HCT116 (cell line): Measurements from ENCODE around the gene FBXL4.

ENCODE experiments used
- EGR1 ChIP-seq: IDR thresholded peaks from 2 replicates; pipeline ENCODE4 v1.6.1; 2012; ENCODE audit warnings: low read depth
- ELF1 ChIP-seq: IDR thresholded peaks from 2 replicates; pipeline ENCODE4 v1.6.1; 2012; ENCODE audit warnings: low read depth, borderline replicate concordance
- EZH2phosphoT487 ChIP-seq: fragments of 200-600 bp; IDR thresholded peaks from 2 replicates; pipeline ENCODE4 v1.6.1; 2018; ENCODE audit warnings: antibody characterized with exemption, borderline replicate concordance
- FOSL1 ChIP-seq: IDR thresholded peaks from 2 replicates; pipeline ENCODE4 v1.6.1; 2012; ENCODE audit warnings: low read depth
- JUND ChIP-seq: IDR thresholded peaks from 2 replicates; pipeline ENCODE4 v1.6.1; 2012
- POLR2A ChIP-seq: IDR thresholded peaks from 2 replicates; pipeline ENCODE4 v1.7.0; 2011; ENCODE audit warnings: borderline replicate concordance; ENCODE audit not compliant: insufficient read depth, insufficient read length; ENCODE audit errors: extremely low read depth
- TF ChIP-seq, protein P1 (sequence below), 3 experiments: fragments of 200-600 bp in 1 of 3; sonication (generic) in 1 of 3; IDR thresholded peaks in 2 of 3; conservative IDR thresholded peaks in 1 of 3; 2 replicates each; pipeline ENCODE4 v1.5.1; 2012 to 2017; ENCODE audit warnings: low read depth in 2 of 3, low read length in 2 of 3, antibody characterized with exemption in 1 of 3, borderline replicate concordance in 1 of 3, control low read depth in 1 of 3, mild to moderate bottlenecking in 1 of 3, mixed read lengths in 1 of 3, mixed run types in 1 of 3, moderate library complexity in 1 of 3; ENCODE audit not compliant: insufficient read depth in 1 of 3

- no peak for TF ChIP-seq FOSL1
- no peak for TF ChIP-seq EGR1
- TF ChIP-seq POLR2A: no peak
- TF ChIP-seq, protein P1, sequence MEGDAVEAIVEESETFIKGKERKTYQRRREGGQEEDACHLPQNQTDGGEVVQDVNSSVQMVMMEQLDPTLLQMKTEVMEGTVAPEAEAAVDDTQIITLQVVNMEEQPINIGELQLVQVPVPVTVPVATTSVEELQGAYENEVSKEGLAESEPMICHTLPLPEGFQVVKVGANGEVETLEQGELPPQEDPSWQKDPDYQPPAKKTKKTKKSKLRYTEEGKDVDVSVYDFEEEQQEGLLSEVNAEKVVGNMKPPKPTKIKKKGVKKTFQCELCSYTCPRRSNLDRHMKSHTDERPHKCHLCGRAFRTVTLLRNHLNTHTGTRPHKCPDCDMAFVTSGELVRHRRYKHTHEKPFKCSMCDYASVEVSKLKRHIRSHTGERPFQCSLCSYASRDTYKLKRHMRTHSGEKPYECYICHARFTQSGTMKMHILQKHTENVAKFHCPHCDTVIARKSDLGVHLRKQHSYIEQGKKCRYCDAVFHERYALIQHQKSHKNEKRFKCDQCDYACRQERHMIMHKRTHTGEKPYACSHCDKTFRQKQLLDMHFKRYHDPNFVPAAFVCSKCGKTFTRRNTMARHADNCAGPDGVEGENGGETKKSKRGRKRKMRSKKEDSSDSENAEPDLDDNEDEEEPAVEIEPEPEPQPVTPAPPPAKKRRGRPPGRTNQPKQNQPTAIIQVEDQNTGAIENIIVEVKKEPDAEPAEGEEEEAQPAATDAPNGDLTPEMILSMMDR (IDR thresholded peaks at IDR 0.05 in 2 of 3, conservative IDR thresholded peaks at IDR 0.05 in 1 of 3; ENCODE audit: borderline replicate concordance in 1 of 3, insufficient read depth in 1 of 3, low read depth in 2 of 3, low read length in 2 of 3): no peak
- TF ChIP-seq EZH2phosphoT487: no peak
- no peak for TF ChIP-seq JUND
- no peak for TF ChIP-seq ELF1
These were observed 3.1 kb downstream of the FBXL4 start for GRCh38 chr6:98944598-98945081.
